Eye (tissue), 1 donor: ENCODE data around the gene TRABD2B.

Experiments
- DNase-seq: peaks from one replicate; pipeline ENCODE4 v3.0.0-alpha.2; 2015

The TRABD2B gene

DNA sequence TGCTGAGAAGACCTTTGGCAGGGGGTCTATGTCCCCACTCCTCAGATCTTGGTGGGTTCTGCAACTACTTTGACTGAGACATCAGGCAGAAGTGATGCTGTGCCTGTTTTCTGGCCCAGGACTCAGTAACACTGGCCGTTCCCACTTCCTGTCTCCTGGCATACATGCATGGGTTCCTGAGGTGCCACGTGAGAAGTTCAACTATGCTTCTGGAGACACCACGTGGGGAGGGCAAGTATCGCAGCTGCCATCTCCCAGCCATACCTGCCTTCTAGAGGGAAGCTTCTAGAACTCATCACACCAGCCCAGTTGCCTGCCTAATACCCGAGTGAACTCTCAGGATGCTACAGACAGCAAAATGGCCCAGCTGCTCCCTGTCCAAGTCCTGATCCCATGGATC lies 65.8 kb downstream of the TRABD2B start:
- DNase-seq: no peak

DNA sequence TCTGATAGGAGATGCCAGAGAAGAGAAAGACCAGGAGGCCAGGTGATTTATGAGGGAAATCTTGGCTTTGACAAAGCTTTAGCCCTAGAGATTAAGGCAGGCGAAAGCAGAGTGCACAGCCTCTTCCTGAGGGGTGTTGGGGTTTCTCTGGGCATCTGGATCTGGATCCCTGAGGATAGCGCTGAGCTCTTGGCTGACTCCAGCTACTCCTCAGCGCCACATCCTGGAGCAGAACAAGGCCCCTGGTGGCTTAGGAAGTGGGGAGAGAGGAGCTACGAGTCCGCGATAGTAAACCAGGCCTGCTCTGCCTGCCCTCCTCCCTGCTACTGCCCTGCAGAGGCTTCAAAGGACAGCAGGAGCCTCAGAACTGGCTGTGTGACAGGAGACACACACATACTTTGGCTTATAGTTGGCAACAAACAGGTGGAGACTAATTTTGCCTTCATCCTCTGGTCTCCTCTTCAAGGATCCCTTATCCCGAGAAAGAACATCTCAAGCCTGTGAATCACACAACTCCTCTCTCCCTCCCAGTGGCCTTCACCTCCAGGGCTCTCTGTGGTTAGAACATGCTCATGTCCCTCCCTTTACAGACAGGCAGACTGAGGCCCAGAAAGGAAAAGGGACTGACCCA lies 66.9 kb downstream of the TRABD2B start:
- no peak for DNase-seq

DNA sequence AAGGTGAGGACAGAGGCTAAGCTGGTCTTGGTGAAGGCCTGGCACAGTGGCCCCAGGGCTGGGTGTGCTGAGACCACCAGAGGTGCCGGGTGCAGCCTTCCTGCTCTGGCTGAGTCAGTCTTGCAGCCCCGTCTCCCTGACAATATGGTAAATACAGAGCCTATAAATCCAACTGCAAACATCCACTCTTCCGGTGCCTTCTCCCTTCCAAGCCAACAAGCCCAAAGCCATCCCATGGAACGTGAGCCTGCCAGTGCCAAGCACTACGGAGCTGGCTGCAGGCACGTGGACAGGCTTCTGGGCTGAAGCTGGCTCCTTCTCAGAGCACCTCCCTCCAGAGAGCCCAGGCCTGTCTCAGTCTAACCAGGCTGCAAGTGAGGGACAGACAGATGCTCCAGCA lies 70.0 kb downstream of the TRABD2B start:
- DNase-seq: no peak

DNA sequence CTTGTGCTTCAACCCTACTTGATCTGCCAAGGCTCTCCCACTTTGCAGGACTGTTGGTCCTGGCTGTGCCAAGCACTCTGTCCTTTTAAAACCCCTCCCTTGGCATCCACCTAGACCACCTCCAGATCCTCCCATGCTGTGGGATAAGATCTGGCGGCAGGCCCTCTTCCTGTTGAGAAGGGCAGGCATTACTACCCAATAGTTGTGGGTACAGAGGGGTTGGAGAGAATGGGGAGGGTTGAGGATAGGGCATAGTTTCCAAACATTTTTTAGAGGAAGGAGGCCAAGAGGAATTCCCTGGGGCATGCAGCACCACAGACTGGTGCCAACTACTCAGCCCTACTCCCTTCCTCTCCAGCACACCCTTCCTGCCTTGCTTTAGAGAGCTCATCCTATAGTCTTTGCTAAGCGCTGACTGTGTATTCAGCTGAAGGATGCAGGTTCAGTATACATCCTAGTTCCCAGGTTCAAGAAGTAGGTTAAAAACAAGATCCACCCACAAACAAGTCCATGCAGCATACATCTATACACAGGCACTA lies 70.7 kb downstream of the TRABD2B start:
- DNase-seq: no peak

DNA sequence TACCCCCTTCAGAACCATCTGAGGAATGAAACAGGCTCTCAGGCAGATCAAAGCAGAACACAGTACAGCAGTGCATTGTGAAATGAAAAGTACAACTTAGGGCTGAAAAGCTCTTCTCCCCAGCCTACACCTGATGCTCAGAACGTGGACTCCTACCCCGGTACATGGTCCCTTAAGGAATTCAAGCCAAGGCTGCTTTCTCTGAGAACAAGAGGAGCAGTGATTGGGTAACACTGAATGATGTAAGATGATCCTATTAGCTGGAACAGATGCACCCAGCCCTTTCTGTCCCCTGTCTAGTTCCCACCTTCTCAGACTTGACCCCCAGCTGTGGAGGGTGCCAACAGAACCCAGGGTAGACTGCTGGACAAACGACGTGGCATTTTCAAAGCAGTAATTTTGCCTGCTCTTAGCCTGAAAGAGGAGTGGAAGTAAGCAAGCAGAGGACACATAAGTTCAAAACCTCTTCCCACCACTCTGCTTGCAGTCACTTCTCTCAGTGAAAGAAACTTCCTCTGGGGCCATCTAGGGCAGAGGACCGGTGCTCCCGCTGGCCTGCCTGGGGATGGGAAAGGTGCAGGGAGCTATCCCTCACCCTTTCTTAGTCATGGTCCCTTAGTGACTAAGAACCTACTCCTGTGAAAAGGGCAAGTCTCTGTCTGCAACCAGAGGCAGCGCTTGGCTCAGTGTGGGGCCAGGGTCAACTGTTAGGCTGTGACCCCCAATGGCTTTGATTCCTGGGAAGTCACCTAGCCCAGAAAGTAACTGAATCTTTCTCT lies 72.7 kb downstream of the TRABD2B start:
- no peak for DNase-seq

DNA sequence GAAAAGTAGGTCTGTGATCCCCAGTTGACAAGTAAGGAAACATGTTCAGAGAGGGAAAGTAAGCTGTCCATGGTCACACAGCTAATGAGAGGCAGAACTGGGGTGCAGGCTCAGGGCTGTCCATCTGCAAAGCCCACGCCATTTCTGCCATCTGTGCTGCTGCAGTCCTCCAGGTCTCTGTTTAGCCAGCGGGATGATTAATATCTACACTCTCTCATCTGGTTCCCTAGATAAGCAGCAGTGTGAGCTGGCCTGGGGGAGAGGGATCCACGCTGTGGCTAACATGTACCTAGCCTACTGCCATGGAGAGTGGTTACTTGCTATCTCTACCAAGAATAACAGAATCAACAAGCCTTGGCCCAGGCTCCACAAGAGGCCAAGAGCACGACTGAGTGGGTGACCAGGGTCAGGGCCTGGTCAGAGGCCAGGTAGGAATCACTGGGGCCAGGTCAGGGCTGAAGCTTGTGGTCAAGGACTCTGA lies 75.2 kb downstream of the TRABD2B start:
- DNase-seq: no peak

DNA sequence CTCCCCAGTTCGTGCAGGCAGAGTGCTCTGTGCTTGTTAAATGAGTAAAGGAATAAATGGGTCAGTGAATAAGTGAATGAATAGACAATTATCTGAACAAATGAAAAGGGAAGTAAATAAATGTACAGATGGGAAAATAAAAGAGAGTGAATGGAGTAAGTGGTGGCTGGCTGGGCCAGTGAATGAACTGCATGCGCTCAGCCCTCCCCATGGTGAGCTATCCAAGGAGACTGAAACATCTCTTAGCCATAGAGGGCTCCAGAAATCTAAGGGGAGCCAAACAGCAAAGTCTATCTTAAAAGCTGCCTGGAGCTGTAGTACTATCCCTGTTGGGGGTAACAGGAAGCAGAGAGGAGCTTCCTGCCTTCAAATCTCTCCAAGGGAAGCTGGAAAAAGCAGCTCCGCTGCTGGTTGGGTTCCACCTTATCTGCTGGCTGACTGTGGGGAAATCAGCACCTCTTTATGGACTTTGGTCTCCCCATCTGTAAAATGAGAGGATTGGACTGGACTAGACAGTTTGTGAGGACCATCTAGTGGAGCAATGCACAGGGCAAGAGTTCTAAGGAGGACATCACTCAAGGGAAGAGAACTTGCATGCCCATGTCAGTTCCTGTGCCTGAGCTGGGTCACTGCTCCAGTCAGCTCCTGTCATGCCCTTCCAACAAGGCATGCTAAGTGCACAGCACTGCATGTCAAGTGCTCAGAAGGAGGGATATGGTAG lies 77.9 kb downstream of the TRABD2B start:
- no peak for DNase-seq

DNA sequence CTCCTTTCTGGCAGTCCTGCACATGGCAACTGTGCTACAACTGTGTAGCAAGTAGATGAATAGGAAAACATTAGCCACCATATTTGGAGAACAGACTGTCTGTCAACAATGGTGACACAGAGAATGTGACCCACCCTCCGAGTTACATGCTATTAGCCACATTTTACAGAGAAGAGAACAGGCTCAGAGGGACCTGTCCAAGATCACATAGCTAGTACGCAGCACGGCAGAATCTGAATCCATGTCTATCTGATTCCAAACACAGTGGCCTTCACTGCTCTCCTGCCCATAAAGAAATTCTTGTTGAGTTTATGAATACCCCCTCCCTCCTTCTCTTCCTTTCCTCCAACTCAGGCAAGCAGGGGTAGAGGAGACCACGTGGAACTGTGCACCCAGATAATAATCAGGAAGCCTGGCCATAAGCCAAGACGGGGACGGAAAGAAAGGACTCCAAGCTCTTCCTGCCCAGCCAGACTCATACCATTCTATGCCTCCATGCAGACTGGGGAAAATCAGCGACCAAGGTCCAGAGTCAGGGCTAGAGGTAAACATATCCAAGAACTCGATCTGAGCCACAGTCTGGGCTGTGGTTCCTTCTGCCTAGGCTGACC lies 78.8 kb downstream of the TRABD2B start:
- no peak for DNase-seq

DNA sequence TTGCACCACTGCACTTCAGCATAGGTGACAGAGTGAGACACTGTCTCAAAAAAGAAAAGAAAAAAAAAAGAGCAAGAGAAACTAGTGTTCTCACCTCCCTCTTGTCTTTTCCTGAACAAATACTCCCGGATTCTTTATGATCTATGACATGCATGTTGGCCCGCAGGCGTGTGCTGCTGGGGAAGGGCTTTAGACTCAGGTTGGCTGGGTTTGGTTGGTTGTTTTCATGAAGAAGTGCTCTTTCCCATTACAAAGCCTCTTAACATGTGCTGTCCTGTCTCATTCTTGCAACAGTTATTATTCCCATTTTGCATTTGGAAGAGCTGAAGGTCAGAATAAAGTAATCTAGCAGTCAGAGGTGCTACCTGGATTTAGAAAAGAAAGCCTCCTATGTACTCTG lies 79.5 kb downstream of the TRABD2B start:
- DNase-seq: no peak

DNA sequence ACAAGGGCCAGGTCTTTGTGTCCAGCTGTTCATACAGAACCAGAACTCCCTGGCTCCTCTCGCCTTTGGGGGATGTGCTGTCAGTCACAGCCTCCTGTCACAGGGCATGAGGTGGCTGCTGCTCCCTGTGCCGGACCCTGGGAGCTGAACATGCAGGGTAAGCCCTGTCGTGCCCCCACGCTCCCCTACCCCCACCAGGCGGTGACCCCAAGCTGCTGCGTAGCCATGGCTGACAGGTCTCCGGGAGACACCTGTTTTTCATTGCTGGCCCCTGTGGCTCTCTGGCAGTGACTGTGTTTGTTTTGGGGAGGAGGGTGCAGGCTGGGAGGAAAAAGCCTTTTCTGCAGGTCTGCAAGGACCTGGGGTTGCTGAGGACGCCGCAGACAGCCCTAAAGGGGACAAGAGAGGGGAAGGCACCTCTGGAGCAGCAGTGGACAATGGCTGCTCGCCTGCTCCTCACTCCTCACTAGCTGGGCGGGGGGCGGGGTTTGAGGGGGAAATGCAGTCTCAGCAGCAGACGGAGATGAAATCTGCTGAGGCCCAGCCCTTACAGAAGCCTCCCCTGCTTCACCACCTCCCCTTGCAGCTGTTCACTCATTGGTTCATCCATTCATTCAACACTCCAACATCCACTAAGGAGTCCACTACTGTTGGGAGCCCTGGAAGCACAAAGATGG lies 81.4 kb downstream of the TRABD2B start:
- DNase-seq: peak; percentile 67

DNA sequence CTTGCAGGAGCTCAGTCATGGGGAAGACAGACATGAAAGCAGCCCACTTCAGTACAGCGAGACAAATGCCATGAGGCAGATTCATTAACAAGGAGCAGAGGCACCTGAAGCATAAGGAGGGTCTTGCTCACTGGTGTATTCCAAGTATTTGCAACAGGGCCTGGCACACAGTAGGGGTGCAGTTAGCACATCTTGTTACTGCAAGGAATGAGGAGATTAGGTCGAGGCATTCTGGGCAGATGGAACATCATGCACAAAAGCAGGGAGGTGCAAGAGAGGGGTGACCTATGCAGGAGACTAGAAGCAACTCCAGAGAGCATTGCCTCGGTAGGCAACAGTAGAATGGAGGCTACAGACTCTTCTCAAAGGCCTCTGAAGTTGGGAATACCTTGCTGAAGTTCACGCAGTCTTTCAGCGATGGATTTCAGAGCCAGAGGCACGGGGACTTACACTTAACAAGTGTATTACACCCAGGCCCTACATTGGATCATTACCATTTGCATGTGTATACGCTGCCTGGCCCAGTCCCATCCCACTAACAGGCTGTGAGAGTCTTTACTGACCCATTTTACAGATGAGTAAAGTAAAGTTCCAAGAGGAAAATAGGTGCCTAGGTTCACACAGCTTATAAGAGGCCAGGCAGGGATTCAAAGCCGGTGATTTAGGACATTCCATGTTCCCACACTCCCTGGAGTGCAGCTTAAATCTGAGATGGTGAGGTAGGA lies 82.1 kb downstream of the TRABD2B start:
- DNase-seq: no peak

DNA sequence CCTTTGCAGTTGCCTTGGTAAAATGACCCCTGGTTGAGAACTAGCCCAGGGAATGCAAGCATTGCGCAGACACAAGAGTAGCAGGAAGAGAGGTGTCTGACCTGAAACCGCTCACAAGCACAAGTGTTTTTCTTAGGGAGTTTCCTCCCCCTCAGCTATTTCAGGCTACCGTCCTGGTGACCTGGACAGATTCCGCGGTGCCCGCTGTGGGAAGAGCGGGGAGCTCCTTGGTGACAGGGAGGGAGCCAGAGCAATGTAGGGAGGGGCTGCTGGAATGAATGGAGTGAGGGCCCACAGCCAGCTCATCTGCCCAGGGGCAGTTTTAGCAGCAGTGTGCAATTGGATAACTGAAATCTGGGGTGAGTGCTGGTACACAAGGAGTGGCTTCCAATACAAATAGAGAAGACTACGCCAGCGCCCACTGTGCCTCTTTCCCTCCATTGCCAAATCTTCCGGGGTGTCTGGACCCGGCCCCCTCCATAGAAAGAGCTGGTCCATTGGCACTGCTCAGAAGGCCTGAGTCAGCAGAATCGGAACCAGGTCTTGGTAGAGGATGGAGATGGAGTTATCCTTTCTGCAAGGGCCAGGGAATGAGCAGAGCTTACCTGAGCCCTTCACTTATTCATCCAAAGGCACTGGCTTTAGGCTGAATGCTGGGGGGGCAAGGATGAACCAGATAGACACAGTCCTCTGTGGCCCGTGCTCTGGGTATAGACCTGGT lies 82.8 kb downstream of the TRABD2B start:
- DNase-seq: no peak

DNA sequence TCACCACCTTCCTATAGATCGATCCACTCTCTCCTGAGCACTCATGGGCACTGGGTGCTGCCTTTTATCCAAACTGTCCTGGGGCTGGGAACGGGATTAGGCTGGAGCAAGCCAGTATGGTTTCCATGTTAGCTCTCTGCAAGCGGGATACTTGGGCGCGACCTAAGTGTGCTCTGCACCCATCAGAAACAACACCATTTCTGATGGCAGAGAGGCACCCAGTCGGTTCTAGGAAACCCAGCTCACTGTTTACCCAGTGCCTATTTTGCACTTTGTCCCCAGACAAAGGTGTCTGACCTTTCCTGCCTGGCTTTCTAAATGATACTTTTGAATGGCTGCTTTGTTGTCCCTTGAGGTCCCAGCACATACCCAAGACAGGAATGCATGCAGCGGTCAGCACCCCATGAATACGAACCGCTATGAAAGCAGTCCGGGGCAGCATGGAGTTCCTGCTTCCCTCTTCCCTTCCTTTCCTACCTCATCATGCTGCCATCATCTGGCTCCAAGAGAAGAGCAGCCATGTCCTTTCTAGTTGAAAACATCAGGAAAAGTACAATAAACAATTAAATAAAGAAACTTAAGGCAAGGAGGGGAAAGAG lies 83.9 kb downstream of the TRABD2B start:
- DNase-seq: no peak

DNA sequence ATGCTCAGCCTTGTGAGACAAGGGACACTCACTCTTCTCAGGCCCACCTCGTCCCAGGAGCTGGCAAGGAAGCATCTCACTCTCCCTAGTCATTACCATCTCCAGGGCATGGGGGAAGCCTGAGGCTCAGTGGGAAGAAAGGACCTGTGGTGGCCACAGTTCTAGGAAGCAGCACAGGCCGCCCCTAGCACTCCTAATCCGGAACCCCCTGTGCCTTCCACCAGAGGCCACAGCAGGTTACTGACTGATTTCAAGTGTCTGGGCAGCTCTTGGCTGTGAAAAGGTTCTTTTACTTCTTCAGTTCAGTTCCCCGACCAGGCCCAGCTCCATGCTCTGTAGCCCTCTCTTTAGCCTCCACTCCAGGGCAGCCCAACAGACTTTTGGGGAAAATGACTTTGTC lies 84.4 kb downstream of the TRABD2B start:
- DNase-seq: no peak

DNA sequence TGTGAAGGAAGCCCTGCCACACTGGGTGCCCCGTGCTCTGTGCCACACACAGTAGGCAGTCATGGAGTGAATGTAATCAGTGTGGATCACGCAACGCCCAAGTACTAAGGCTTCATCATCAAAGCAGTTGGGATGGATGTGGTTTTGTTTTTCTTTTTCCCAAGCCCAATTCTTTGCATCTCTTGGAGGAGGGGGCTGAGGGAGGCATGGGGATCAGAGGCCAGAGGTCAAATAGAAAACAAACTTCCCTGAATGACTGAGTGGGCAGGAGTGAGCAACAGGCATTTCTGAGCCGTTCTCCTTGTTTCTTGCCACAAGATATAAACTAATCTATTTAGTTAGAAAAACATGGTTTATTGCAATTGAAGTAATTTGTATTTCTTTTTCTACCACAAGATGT lies 85.3 kb downstream of the TRABD2B start:
- DNase-seq: no peak

DNA sequence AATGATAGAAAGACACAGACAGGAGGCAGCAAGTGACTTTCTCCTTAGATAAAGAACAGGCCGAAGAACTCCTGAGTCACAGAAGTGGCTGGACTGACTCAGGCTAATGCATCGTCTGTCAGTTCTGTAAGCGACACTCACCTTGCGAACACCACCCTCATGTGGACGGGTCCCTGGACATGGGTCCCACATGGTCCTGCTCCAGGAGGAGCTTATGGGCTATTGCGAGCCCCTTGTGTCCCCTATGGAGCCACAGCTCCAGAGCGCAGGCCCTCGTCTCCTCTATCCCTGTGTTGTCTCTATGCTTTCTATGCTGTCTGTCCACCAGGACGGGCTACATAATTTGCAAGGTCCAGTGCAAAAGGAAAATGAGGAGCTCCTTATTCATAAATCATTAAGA lies 85.8 kb downstream of the TRABD2B start:
- DNase-seq: no peak

DNA sequence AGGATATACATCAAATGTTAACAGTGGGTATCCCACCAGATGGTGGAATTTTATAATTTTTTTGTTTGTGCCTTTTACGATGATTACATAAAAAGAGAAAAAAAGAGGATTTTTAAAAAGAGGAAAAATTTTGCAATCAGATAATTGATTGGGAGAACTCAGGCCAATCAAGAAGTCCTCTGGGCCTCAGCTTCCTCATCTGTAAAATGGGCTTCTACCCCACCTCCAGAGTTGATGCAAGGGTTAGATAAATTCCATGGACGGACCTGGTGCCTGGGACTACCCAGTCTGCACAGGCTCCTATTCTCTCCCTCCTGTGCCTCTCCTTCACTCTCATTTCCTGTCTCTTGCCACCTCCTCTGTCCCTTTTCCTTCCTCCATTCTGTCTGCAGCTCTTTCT lies 88.9 kb downstream of the TRABD2B start:
- DNase-seq: no peak

DNA sequence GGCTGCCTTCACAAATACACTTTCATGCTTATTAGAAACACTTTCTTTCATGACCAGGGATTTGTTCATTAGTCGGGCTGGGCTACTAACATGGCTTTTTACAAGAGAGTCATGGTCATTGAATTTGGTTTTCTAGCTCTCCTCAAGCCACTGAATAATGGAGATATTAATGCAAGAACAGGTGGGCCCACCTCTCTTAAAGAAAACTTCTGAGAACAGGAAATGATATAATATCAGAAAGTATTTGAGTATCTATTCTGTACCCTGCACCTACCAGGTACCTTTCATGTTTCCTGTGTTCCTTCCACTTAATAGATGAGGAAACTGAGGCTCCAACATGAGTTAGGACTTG lies 90.0 kb downstream of the TRABD2B start:
- DNase-seq: no peak

DNA sequence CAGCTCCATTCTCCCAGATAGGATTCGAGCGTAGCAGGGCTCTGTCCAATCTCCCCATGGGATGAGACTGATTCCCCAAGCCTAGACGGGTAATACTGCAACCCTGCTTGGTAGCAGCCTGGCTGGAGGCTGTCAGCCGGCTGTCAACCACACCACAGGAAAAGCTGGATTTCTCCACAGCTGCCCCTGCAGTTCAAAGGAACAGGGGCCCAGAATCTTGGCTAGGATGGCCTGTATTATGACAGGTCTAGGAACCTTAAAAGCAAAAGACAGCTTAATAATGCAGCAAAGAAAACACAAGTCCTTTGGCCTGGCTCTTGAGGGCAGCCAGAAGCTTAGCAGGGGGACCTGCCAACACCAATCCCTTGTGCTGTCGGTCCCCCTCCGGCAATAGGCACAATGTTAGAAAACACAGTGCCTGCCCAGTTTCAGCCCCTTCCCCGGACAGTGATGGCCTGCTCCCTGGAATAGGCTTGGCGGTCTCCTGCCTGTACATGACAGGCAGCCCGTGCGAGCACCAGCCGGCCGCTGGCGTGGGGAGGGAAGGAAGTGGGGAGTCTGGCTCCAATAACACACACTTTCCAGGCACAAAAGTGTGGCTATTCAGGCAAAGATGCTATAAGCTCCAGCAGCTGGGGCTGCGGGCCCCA lies 90.5 kb downstream of the TRABD2B start:
- peak; percentile 52 for DNase-seq

DNA sequence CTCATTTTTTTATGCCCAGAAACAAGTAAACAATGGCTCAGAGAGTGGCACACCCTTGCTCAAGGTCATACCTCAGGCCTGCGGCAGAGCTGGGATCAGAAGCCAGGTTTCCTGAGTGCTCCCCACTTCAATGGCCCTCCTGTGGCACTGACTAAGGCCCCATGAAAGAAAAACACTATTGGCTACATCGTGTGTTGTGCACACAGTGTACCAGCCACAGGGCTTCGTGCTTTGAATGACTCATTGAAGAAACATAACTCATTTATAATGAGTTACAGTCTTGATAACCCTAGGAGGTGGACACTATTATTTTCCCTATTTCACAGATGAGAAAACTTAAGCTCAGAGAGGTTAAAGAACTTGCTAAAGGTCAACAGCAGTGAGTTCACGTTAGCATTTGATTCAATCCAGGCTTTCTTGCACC lies 91.2 kb downstream of the TRABD2B start:
- DNase-seq: no peak
